Right hindlimb (tissue), 1 donor: ENCODE measurements around the gene MANSC1.
"Not testable (repeated sequence)": the region's sequence is repeated elsewhere in the genome, so short reads cannot be mapped to it uniquely, and the experiment has no call there.

Experiments
- DNase-seq: peaks from one replicate; pipeline ENCODE4 v3.0.0-alpha.2; 2018

Gene MANSC1

GRCh38 chr12:12319451-12320183, 30.4 kb downstream of the MANSC1 start:
- DNase-seq = peak; percentile 47

GRCh38 chr12:12315838-12316237, 34.2 kb downstream of the MANSC1 start:
- DNase-seq = no peak

- DNase-seq = not testable (repeated sequence)
Measured at GRCh38 chr12:12310695-12311094, 39.3 kb downstream of the MANSC1 start.

- DNase-seq = no peak
Measured at GRCh38 chr12:12305568-12306300, 44.3 kb downstream of the MANSC1 start.

GRCh38 chr12:12302976-12303375, 47.1 kb downstream of the MANSC1 start:
- DNase-seq = no peak

GRCh38 chr12:12301122-12301521, 48.9 kb downstream of the MANSC1 start:
- DNase-seq = no peak

- DNase-seq = no peak
Measured at GRCh38 chr12:12297201-12297830, 52.7 kb downstream of the MANSC1 start.

GRCh38 chr12:12294215-12295005, 55.6 kb downstream of the MANSC1 start:
- peak; percentile 29 for DNase-seq

GRCh38 chr12:12290206-12290605, 59.8 kb downstream of the MANSC1 start:
- DNase-seq = no peak

- DNase-seq = no peak
Measured at GRCh38 chr12:12286441-12286840, 63.6 kb downstream of the MANSC1 start.

- no peak for DNase-seq
Measured at GRCh38 chr12:12282761-12283425, 67.1 kb downstream of the MANSC1 start.

- DNase-seq = no peak
Measured at GRCh38 chr12:12282202-12282601, 67.8 kb downstream of the MANSC1 start.

GRCh38 chr12:12281134-12281533, 68.9 kb downstream of the MANSC1 start:
- no peak for DNase-seq

- DNase-seq = no peak
Measured at GRCh38 chr12:12278899-12279298, 71.1 kb downstream of the MANSC1 start.
